ENCODE data around the gene CRYZL1. TPM values are rescaled to one million over a fixed set of nuclear protein-coding genes. Genes with fewer than 3 reads are reported as not detected.

The CRYZL1 gene
- total and polyA plus RNA-seq, 7 donors = 17.3 to 90.8 (median 46.6) TPM

DNA sequence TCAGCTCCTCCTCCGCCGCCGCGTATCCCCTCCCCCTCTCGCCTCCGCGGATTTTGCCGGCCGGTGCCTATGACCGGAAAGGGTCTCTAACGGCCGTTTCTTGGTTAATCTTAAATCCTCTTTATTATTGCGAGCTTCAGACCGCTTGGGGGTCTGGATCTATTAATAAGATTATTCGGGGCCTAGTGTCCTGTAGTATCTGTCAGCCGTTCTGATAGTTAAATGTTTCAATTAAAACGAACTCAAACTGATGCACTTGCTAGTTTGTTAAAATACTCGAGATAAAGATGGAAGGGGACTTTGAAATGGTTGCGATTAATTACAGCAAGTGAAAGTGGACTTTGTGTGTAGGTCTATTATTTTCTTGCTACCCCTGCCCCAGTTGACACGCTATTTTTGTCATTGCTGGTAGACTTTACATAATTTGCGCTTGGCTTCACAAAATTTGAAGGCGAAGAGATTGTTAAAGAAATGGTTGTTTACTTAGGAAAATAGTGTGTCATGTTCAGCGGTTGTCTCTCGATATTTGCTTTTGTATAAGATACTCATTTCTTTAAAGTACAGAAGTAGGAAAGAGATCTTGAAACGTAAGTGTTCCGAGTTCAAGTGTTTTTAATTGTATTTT lies 97.9 kb downstream of the CRYZL1 start:
- Histone ChIP-seq H3K36me3 (peaks cover 0 to 29% (median 7%) of the 10 kb centered on the region in 4 donors), H3K27me3 (no peaks in the 10 kb centered on the region), H3K9me3 (no peaks in the 10 kb centered on the region), H3K27ac (peak overlapping the region; percentile 95 to 99 (median 98)), H3K4me1 (peaks cover 0 to 50% (median 40%) of the 10 kb centered on the region in 4 donors), H3K4me3 (peak overlapping the region; percentile 59 to 79 (median 64))
- 0% methylated on average over 26 of the region's 26 CpGs for WGBS, 2 donors
- DNase-seq = peak; percentile 81
- intact Hi-C loops (cut with DNase I) = loop anchor here (2.0 to 10.0 kb wide), 3 partner anchors 45 to 219 kb away; partner anchors contain the start of genes DONSON, IFNAR1 and ITSN1
- TF ChIP-seq EP300 (IDR thresholded peaks at IDR 0.05) (no peak), POLR2A (IDR thresholded peaks at IDR 0.05) (no peak), POLR2AphosphoS5 (IDR thresholded peaks at IDR 0.05) (no peak)
- TF ChIP-seq, protein P1, sequence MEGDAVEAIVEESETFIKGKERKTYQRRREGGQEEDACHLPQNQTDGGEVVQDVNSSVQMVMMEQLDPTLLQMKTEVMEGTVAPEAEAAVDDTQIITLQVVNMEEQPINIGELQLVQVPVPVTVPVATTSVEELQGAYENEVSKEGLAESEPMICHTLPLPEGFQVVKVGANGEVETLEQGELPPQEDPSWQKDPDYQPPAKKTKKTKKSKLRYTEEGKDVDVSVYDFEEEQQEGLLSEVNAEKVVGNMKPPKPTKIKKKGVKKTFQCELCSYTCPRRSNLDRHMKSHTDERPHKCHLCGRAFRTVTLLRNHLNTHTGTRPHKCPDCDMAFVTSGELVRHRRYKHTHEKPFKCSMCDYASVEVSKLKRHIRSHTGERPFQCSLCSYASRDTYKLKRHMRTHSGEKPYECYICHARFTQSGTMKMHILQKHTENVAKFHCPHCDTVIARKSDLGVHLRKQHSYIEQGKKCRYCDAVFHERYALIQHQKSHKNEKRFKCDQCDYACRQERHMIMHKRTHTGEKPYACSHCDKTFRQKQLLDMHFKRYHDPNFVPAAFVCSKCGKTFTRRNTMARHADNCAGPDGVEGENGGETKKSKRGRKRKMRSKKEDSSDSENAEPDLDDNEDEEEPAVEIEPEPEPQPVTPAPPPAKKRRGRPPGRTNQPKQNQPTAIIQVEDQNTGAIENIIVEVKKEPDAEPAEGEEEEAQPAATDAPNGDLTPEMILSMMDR (IDR thresholded peaks at IDR 0.05) = no peak

DNA sequence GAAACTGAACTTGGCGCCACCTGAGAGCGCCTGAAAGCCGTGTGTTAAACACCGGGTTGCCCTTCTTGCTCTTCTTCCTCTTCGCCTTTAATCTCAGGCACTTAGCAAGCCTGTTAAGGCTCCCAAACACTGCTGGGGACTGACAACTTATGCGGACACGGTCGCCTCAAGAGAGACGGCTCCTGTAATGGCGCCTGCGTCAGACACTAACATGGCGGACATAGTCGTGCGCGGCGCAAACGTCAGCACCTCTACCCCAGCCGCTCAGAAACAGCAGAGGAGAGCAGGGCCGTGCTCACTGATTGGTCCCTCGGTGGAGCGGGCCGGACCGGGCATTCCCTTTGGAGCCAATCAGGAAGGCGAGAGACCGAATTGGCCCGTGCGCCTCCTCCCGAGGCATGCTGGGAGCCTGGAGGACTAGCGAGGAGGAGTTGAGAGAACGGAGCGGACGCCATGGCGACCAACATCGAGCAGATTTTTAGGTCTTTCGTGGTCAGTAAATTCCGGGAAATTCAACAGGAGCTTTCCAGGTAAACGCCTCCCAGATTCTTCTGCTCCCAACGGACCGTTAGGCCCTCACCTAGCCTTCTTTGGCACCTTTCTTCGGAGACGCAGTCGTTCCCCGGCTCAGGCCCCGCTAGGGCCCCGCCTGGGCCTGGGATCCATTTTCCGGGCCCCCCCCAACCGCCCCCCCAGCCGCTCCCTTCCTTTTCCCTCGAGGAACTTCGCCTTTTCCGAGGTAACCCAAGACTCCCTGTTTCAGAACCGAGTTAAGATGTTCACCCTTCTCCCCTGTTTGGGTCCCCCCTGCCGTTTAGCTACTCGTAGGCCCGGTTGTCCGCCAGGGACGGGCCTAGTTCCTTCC lies 98.7 kb downstream of the CRYZL1 start, which contains the start of gene SON:
SON (plus strand) TSS at position 399 of the 865 bp plus-strand sequence; CDS start at position 454, 55 bp downstream.
- Histone ChIP-seq H3K4me1 (peaks cover 0 to 43% (median 40%) of the 10 kb centered on the region in 4 donors), H3K4me3 (peak within 1 kb of the TSS; percentile 59 to 79 (median 64)), H3K27me3 (no peaks in the 10 kb centered on the region), H3K9me3 (no peaks in the 10 kb centered on the region), H3K36me3 (peaks cover 0 to 29% (median 8%) of the 10 kb centered on the region in 4 donors), H3K27ac (peak within 1 kb of the TSS; percentile 95 to 99 (median 98))
- intact Hi-C loops (cut with DNase I) = loop anchor here (1.0 to 10.0 kb wide), 4 partner anchors 46 to 218 kb away; partner anchors contain the start of genes DNAJC28, DONSON, IFNAR1 and ITSN1
- TF ChIP-seq POLR2A (IDR thresholded peaks at IDR 0.05) = peak; percentile 84 to 88
- peak; percentile 94 to 98 (median 96) for TF ChIP-seq POLR2AphosphoS5 (IDR thresholded peaks at IDR 0.05)
- no peak for TF ChIP-seq EP300 (IDR thresholded peaks at IDR 0.05)
- 0% methylated on average over 56 of the region's 57 CpGs for WGBS, 2 donors
- peak; percentile 100 for DNase-seq

DNA sequence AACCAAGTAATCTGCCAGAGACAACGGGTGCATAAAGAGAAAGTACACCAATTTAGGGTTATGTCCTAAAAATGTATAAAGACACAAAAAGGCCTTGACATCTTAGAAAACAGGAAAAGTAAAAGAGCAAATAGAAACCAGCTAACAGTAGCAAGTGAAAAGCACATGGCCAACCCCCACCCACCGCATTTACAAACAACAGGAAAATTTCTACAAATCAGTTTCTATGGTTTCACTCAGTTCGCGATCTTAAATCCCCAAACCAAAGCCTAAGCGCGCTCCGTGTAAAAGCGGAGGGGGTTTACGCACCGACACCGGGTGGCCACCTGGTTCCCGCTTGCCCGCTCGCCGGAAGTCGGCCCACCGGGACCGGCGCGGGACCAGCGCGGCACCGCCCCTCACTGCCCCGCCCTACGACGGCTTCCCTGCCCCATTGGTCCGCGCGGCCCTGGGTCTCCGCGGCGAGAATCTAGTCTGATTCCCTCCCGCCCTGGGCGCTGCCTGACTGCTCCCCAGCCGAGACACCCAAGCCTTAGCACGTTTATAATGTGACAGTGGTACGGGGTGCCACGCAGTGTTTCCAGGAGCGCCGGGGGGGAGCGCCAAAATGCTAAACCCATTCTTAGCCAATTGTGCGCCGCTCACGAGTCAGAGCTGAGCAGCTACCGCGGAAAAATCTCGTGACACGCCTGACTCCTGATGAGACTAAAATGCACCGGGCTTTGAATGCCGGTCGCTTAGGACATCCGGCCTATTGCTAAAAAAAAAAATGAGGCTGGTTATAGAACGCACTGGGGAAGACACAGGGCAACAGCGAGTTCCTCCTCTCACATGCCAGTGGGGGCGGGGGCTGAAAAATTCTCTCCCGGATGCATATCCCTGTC lies 99.5 kb downstream of the CRYZL1 start, which contains the start of gene GART:
GART (minus strand) TSS at position 362 of the 884 bp plus-strand sequence. CDS start 2,802 bp downstream, outside the sequence.
- Histone ChIP-seq H3K27ac (peak within 1 kb of the TSS; percentile 95 to 99 (median 98)), H3K36me3 (peaks cover 0 to 29% (median 8%) of the 10 kb centered on the region in 4 donors), H3K4me3 (peak within 1 kb of the TSS; percentile 59 to 79 (median 64)), H3K27me3 (no peaks in the 10 kb centered on the region), H3K4me1 (peaks cover 0 to 41% (median 40%) of the 10 kb centered on the region in 4 donors), H3K9me3 (no peaks in the 10 kb centered on the region)
- TF ChIP-seq, protein P1 (IDR thresholded peaks at IDR 0.05) = no peak
- peak; percentile 85 to 93 for TF ChIP-seq POLR2A (IDR thresholded peaks at IDR 0.05)
- TF ChIP-seq POLR2AphosphoS5 (IDR thresholded peaks at IDR 0.05) = peak; percentile 90 to 97 (median 93)
- WGBS, 2 donors = 0% methylated on average over 56 of the region's 56 CpGs
- DNase-seq = peak; percentile 89
- intact Hi-C loops (cut with DNase I) = loop anchor here (1.0 to 10.0 kb wide), 5 partner anchors 47 to 217 kb away; partner anchors contain the start of genes DNAJC28, DONSON, IFNAR1 and ITSN1

DNA sequence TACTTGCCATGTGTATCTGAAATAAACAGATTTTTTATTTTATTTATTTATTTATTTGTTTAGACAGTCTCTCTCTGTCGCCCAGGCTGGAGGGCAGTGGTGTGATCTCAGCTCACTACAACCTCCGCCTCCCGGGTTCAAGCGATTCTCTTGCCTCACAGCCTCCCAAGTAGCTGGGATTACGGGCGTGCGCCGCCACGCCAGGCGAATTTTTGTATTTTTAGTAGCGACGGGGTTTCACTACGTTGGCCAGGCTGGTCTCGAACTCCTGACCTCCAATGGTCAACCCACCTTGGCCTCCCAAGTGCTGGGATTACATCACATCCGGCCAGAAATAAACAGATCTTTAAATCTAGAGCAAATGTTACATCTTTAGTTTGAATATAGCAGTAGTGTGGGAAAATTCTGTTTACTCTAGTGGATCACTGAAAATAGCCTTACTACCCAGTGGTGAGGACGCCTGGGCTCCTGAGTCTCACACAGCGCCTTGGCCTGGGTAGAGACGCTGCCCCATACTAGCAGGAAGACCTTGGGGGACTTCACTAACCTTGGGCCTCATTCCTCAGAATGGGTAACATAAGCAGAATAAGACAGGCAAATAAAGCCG lies 100.3 kb downstream of the CRYZL1 start:
- Histone ChIP-seq H3K27ac (peak overlapping the region; percentile 95 to 99 (median 98)), H3K9me3 (no peaks in the 10 kb centered on the region), H3K4me1 (peaks cover 0 to 38% (median 36%) of the 10 kb centered on the region in 4 donors), H3K36me3 (peaks cover 0 to 29% (median 6%) of the 10 kb centered on the region in 4 donors), H3K27me3 (no peaks in the 10 kb centered on the region), H3K4me3 (peak overlapping the region; percentile 59 to 79 (median 64))
- DNase-seq = no peak
- 38 to 47% methylated on average over 19 of the region's 19 CpGs for WGBS, 2 donors
- intact Hi-C loops (cut with DNase I) = loop anchor here (2.0 to 10.0 kb wide), 2 partner anchors 60 to 216 kb away; partner anchors contain the start of gene IFNAR1
- TF ChIP-seq POLR2A (IDR thresholded peaks at IDR 0.05) = no peak
- no peak for TF ChIP-seq POLR2AphosphoS5 (IDR thresholded peaks at IDR 0.05)
- TF ChIP-seq, protein P1 (IDR thresholded peaks at IDR 0.05) = no peak
- no peak for TF ChIP-seq EP300 (IDR thresholded peaks at IDR 0.05)
